RWPE1 (cell line): ENCODE measurements around the gene MCAT.
A peak's percentile ranks its signal among the peaks of the same experiment; 100 is the strongest.

ENCODE experiments used
- CTCF ChIA-PET: fragments of 350-600 bp; sonication (Branson Sonifier 250); formaldehyde crosslinking; extraction: SDS; loops from one replicate; lab custom pipeline; 2021; lab: Yijun Ruan, JAX
- POLR2A ChIA-PET: fragments of 400-600 bp; formaldehyde crosslinking; extraction: SDS; loops from one replicate; lab custom pipeline; 2020; ENCODE audit warnings: antibody characterized with exemption; ENCODE audit not compliant: low non-redundant PET; lab: Yijun Ruan, JAX
- DNase-seq: peaks from one replicate; pipeline ENCODE4 v3.0.0; 2012; ENCODE audit warnings: low spot score
- H3K27ac ChIP-seq: fragments of 450-650 bp; 2 replicates; pipeline ENCODE4 v1.5.1; 2017
- CTCF ChIP-seq: fragments of 450-650 bp; conservative IDR thresholded peaks from 2 replicates; pipeline ENCODE4 v1.5.1; 2017; ENCODE audit warnings: low read depth, mild to moderate bottlenecking

MCAT gene

GRCh38 chr22:43162412-43163150 is 19.4 kb upstream of the MCAT start:
- ChIA-PET CTCF (no interaction called here), POLR2A (no interaction called here)
- DNase-seq, result no peak
- no peak for TF ChIP-seq CTCF
- H3K27ac ChIP-seq, result peak overlapping the region; percentile 98

- CTCF ChIA-PET, result no interaction called here
- no peak for DNase-seq
- H3K27ac ChIP-seq, result peak overlapping the region; percentile 98
- POLR2A ChIA-PET, result no interaction called here
- no peak for TF ChIP-seq CTCF
Observed at GRCh38 chr22:43160497-43161126, 17.4 kb upstream of the MCAT start.

GRCh38 chr22:43159484-43160178 is 16.4 kb upstream of the MCAT start:
- POLR2A ChIA-PET, result no interaction called here
- no peak for DNase-seq
- peak overlapping the region; percentile 98 for H3K27ac ChIP-seq
- CTCF ChIA-PET, result no interaction called here
- TF ChIP-seq CTCF, result no peak

- DNase-seq, result no peak
- ChIA-PET POLR2A (no interaction called here), CTCF (interaction anchor here (0.9 kb wide), 1 partner anchor 49 kb away, joined by 3 read pairs; the partner anchor contains the start of gene BIK)
- no peak for TF ChIP-seq CTCF
- H3K27ac ChIP-seq, result peak overlapping the region; percentile 98
Observed at GRCh38 chr22:43158778-43159483, 15.7 kb upstream of the MCAT start.

- ChIA-PET CTCF (interaction anchor here (0.9 kb wide), 1 partner anchor 48 kb away, joined by 3 read pairs; the partner anchor contains the start of gene BIK), POLR2A (interaction anchor here (0.6 kb wide), 1 partner anchor 11 kb away, joined by 7 read pairs; no protein-coding TSS in a partner anchor)
- TF ChIP-seq CTCF, result no peak
- DNase-seq, result no peak
- H3K27ac ChIP-seq, result peak overlapping the region; percentile 98
Observed at GRCh38 chr22:43157874-43158546, 14.8 kb upstream of the MCAT start.

GRCh38 chr22:43156413-43156812 is 13.2 kb upstream of the MCAT start:
- H3K27ac ChIP-seq, result peak overlapping the region; percentile 98
- TF ChIP-seq CTCF, result no peak
- ChIA-PET POLR2A (no interaction called here), CTCF (no interaction called here)
- DNase-seq, result no peak
